Sigmoid colon (tissue), 4 donors: ENCODE measurements around the gene C12orf43.
"Not testable (repeated sequence)": the region's sequence is repeated elsewhere in the genome, so short reads cannot be mapped to it uniquely, and the experiment has no call there.

Experiments used
- EP300 ChIP-seq, 4 donors: sonication (generic); formaldehyde crosslinking; IDR thresholded peaks; one replicate each; pipeline ENCODE4 v1.6.1; 2017; ENCODE audit warnings: antibody characterized with exemption in 4 of 4
- POLR2AphosphoS5 ChIP-seq, 4 donors: sonication (generic); formaldehyde crosslinking; IDR thresholded peaks; one replicate each; pipeline ENCODE4 v1.6.1; 2017; ENCODE audit warnings: antibody characterized with exemption in 4 of 4
- TF ChIP-seq, protein P1 (sequence below), 4 experiments: fragments of 450-650 bp in 3 of 4; fragments of 200-600 bp in 1 of 4; IDR thresholded peaks; one replicate each; pipeline ENCODE4 v1.5.1; 2016 to 2019; ENCODE audit warnings: antibody characterized with exemption in 4 of 4, mild to moderate bottlenecking in 3 of 4, moderate library complexity in 2 of 4

DNA sequence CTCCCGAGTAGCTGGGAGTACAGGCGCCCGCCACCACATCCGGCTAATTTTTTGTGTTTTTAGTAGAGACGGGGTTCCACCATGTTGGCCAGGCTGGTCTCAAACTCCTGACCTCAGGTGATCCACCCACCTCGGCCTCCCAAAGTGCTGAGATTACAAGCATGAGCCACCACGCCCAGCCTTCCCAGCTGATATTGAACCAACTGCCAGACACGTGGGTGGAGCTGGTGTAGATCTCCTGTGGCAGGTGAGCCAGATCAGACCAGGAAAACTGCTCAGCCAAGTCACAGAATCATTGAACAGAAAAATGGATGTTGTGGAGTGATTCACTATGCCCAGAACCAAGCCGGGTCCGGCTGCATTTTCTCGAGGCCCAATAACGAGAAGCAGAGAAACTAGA, 31.1 kb upstream of the C12orf43 start:
- not testable (repeated sequence) for TF ChIP-seq POLR2AphosphoS5, EP300 (IDR thresholded peaks at IDR 0.05)
- TF ChIP-seq, protein P1, sequence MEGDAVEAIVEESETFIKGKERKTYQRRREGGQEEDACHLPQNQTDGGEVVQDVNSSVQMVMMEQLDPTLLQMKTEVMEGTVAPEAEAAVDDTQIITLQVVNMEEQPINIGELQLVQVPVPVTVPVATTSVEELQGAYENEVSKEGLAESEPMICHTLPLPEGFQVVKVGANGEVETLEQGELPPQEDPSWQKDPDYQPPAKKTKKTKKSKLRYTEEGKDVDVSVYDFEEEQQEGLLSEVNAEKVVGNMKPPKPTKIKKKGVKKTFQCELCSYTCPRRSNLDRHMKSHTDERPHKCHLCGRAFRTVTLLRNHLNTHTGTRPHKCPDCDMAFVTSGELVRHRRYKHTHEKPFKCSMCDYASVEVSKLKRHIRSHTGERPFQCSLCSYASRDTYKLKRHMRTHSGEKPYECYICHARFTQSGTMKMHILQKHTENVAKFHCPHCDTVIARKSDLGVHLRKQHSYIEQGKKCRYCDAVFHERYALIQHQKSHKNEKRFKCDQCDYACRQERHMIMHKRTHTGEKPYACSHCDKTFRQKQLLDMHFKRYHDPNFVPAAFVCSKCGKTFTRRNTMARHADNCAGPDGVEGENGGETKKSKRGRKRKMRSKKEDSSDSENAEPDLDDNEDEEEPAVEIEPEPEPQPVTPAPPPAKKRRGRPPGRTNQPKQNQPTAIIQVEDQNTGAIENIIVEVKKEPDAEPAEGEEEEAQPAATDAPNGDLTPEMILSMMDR (IDR thresholded peaks at IDR 0.05), result not testable (repeated sequence)
